ENCODE data around the gene NCOA1. TPM values are rescaled to one million over a fixed set of nuclear protein-coding genes. Genes with fewer than 3 reads are reported as not detected.

The NCOA1 gene
- polyA plus RNA-seq, 1 of the 3 experiments (the other 2 are of a cell fraction) = 10.7 TPM

GRCh38 chr2:24552836-24553235, 61.8 kb downstream of the NCOA1 start:
- Histone ChIP-seq H3F3A (replicated peaks; ENCODE audit: insufficient read depth) (peaks cover 6% of the 10 kb centered on the region), H3K27me3 (ENCODE audit: insufficient read depth) (no peaks in the 10 kb centered on the region), H3K4me1 (ENCODE audit: control insufficient read depth in 1 of 2, insufficient read depth in 2 of 2, low read depth in 1 of 2, low read length in 1 of 2) (no peaks in the 10 kb centered on the region), H3K27ac (ENCODE audit: low read depth in 2 of 2, low read length in 1 of 2) (no peak overlapping the region), H4K20me1 (ENCODE audit: insufficient read depth) (no peaks in the 10 kb centered on the region), H2AFZ (ENCODE audit: low read depth) (no peak overlapping the region), H3K4me2 (no peak overlapping the region), H3K79me2 (ENCODE audit: insufficient read depth) (peaks cover 11% of the 10 kb centered on the region), H3K4me3 (ENCODE audit: low read depth in 2 of 2, low read length in 1 of 2) (no peak overlapping the region), H3K36me3 (replicated peaks in 1 of 2; ENCODE audit: control insufficient read depth in 1 of 2, insufficient read depth in 2 of 2, low read length in 1 of 2) (peaks cover 3 to 12% of the 10 kb centered on the region in 2 experiments), H3K9me2 (no peaks in the 10 kb centered on the region; the same call in 1 of the 2 replicates), H3K9me3 (no peaks in the 10 kb centered on the region; the same call in 1 of the 2 replicates), H3K9ac (no peak overlapping the region)
- no peak for DNase-seq
- CTCF ChIA-PET = no interaction called here
- POLR2A ChIA-PET = no interaction called here
- TF ChIP-seq GATA2 (CRISPR knock-in tag; IDR thresholded peaks at IDR 0.05) (no peak), EZH2phosphoT487 (IDR thresholded peaks at IDR 0.05; ENCODE audit: borderline replicate concordance, low read depth) (no peak), IRF3 (IDR thresholded peaks at IDR 0.05; ENCODE audit: low read depth, low read length) (no peak), FOSL2 (IDR thresholded peaks at IDR 0.05; ENCODE audit: borderline replicate concordance, low read depth) (no peak), PBX3 (IDR thresholded peaks at IDR 0.05) (no peak), ZBTB33 (IDR thresholded peaks at IDR 0.05; ENCODE audit: borderline replicate concordance, low read depth) (no peak), ELF1 (IDR thresholded peaks at IDR 0.05) (no peak), TEAD4 (IDR thresholded peaks at IDR 0.05; ENCODE audit: borderline replicate concordance, insufficient read depth) (no peak), MXI1 (IDR thresholded peaks at IDR 0.05; ENCODE audit: low read depth, low read length) (no peak), RCOR1 (IDR thresholded peaks at IDR 0.05; ENCODE audit: low read length) (no peak), SIN3A (IDR thresholded peaks at IDR 0.05; ENCODE audit: borderline replicate concordance, low read depth, low read length) (no peak), POLR2AphosphoS5 (IDR thresholded peaks at IDR 0.05; ENCODE audit: low read depth, low read length) (no peak), FOXM1 (IDR thresholded peaks at IDR 0.05; ENCODE audit: low read depth) (no peak), RAD21 (IDR thresholded peaks at IDR 0.05; ENCODE audit: low read length) (no peak), USF1 (IDR thresholded peaks at IDR 0.05; ENCODE audit: borderline replicate concordance, low read depth) (no peak), SMC3 (IDR thresholded peaks at IDR 0.05; ENCODE audit: low read depth, low read length) (no peak)
- 97% methylated on average over 5 of the region's 5 CpGs for whole genome bisulfite sequencing (ENCODE audit: low lambda C conversion rate)
